AG04450 (cell line): ENCODE data around the gene LRP1B. TPM values are rescaled to one million over a fixed set of nuclear protein-coding genes. Genes with fewer than 3 reads are reported as not detected.

Experiments used
- CTCF ChIA-PET: fragments of 300-600, 350-600 bp; formaldehyde crosslinking; extraction: SDS; loops from one replicate; lab custom pipeline; 2022; ENCODE audit warnings: antibody characterized with exemption, inconsistent platforms; lab: Charles Lee
- POLR2A ChIA-PET: fragments of 350-600 bp; formaldehyde crosslinking; extraction: SDS; loops from one replicate; lab custom pipeline; 2021; ENCODE audit warnings: antibody characterized with exemption, inconsistent platforms; lab: Yijun Ruan, JAX
- DNase-seq: peaks from one replicate; pipeline ENCODE4 v3.0.0-alpha.2; 2011; ENCODE audit warnings: low read depth, low spot score
- H3K27ac ChIP-seq: one replicate; pipeline ENCODE4 v1.5.1; 2012; ENCODE audit warnings: low read depth, low read length, control low read depth
- H3K27me3 ChIP-seq: one replicate; pipeline ENCODE4 v1.6.0; 2012; ENCODE audit warnings: low read length; ENCODE audit not compliant: control insufficient read depth, insufficient read depth
- H3K4me3 ChIP-seq: 2 replicates; pipeline ENCODE4 v1.5.1; 2011; ENCODE audit warnings: mild to moderate bottlenecking, low read depth, low read length, control low read depth
- H3K9me3 ChIP-seq: 2 replicates; pipeline ENCODE4 v1.5.1; 2012; ENCODE audit warnings: low read length; ENCODE audit not compliant: control insufficient read depth, insufficient read depth
- CTCF ChIP-seq: IDR thresholded peaks from 2 replicates; pipeline ENCODE4 v1.5.1; 2011; ENCODE audit warnings: low read depth, low read length, control low read depth, inconsistent platforms
- polyA plus RNA-seq: library from polyadenylated mRNA; depleted of rRNA; stranded (reverse); fragments of >200 nt; gene quantifications from 2 replicates; pipeline ENCODE4 v1.2.3, GENCODE V29; 2011

Gene LRP1B
- polyA plus RNA-seq, 1 experiment: 0.15 TPM

GRCh38 chr2:141856215-141856919, 274.4 kb downstream of the LRP1B start:
- Histone ChIP-seq H3K27ac (no peak overlapping the region), H3K9me3 (no peaks in the 10 kb centered on the region), H3K4me3 (no peak overlapping the region), H3K27me3 (no peaks in the 10 kb centered on the region)
- no peak for DNase-seq
- CTCF ChIA-PET: no interaction called here
- no peak for TF ChIP-seq CTCF
- POLR2A ChIA-PET: no interaction called here

DNA sequence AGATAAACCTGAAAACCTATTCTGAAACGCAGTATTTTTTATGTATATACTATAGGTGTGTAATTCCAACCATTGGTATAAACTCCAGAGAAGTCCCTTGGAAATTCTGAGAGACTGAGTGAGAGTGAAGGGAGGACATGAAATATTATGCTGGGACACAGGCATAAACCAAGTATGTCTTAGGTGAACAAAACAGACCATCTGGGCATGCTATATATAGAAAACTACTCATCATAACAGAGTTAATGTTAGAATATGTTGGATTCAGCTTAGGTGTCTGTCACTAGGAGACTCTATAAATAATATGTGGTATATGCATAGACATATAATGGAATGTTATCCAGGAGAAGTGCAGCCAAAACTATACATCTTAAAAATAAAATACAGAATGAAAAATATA, 282.6 kb downstream of the LRP1B start:
- H3K27ac ChIP-seq: no peak overlapping the region
- ChIA-PET POLR2A (no interaction called here), CTCF (no interaction called here)
- no peak for DNase-seq
- no peak overlapping the region for H3K4me3 ChIP-seq
- TF ChIP-seq CTCF: no peak
- no peaks in the 10 kb centered on the region for H3K9me3 ChIP-seq
- no peaks in the 10 kb centered on the region for H3K27me3 ChIP-seq

DNA sequence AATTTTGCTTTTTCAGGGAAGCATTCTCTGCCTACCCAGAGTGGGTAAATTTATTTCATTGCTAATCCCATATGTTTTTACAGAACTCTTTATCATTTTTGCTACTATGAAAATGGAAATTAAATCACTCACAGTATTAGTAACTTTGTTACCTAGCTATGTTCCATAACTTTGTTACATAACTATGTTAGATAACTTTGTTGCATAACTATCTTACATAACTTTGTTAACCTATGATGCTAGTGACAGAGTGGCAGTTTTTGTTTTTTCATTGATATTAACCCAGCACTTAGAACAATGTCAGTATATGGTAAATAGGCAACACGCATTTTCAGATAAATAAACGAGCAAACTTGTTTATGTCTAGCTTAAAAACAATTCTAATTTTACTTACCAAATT, 286.6 kb downstream of the LRP1B start:
- H3K4me3 ChIP-seq: no peak overlapping the region

DNA sequence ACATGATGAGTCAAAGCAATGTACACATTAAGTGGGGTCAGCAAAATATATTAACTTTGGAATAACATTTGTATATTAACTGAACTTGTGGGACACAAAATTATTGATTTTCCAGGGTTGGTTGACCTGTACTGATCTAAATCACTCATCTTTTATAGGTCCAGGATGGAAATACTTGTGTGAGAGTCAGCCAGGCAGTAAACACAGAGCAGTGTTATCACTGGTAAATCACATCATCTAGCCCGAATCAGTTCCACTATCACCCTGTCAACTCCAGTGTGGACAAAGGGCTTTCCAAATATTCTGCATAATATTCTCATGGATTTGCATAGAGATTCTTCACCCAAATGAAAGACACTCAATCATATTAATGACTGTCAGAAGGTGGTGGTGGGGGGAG, 295.7 kb downstream of the LRP1B start:
- DNase-seq: no peak
- ChIA-PET POLR2A (no interaction called here), CTCF (no interaction called here)
- Histone ChIP-seq H3K27ac (no peak overlapping the region), H3K9me3 (no peaks in the 10 kb centered on the region), H3K27me3 (no peaks in the 10 kb centered on the region), H3K4me3 (no peak overlapping the region)
- TF ChIP-seq CTCF: no peak

More for the DNA sequence above, 286.6 kb downstream of the LRP1B start:
- Histone ChIP-seq H3K9me3 (no peaks in the 10 kb centered on the region), H3K27me3 (no peaks in the 10 kb centered on the region), H3K27ac (no peak overlapping the region)
- POLR2A ChIA-PET: no interaction called here
- no peak for TF ChIP-seq CTCF
- CTCF ChIA-PET: no interaction called here
- no peak for DNase-seq

GRCh38 chr2:141828761-141829160, 302.1 kb downstream of the LRP1B start:
- no peak for DNase-seq
- no peak for TF ChIP-seq CTCF
- CTCF ChIA-PET: no interaction called here

More at GRCh38 chr2:141828761-141829160, 302.1 kb downstream of the LRP1B start:
- no peaks in the 10 kb centered on the region for H3K27me3 ChIP-seq
- POLR2A ChIA-PET: no interaction called here
- H3K4me3 ChIP-seq: no peak overlapping the region
- no peak overlapping the region for H3K27ac ChIP-seq
- no peaks in the 10 kb centered on the region for H3K9me3 ChIP-seq
